22Rv1 (cell line): ENCODE results near the gene TMLHE.
"Not testable (repeated sequence)": the region's sequence is repeated elsewhere in the genome, so short reads cannot be mapped to it uniquely, and the experiment has no call there.

Experiments
- ZFX ChIP-seq: fragments of 450-650 bp; IDR thresholded peaks from 2 replicates; pipeline ENCODE4 v1.6.1; 2017; ENCODE audit warnings: antibody characterized with exemption, borderline replicate concordance
- TF ChIP-seq, protein P1 (sequence below): fragments of 450-650 bp; IDR thresholded peaks from 2 replicates; pipeline ENCODE4 v1.5.1; 2017; ENCODE audit warnings: mild to moderate bottlenecking

DNA sequence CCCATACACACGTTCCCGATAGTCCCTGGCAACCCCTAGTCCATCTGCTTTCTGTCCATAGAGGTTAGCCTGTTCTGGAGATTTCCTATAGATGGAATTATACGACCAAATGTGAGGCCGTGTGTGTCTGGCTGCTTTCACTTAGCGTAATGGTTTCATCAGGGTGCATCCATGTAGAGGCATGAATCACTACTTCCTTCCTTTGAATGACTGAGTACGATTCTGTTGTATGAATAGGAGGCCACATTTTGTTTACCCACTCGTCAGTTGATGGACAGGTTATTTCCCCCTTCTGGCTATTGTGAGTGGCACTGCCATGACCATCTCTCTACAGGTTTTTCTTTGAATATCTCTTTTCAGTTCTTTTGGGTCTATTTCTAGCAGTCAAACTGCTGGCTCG, 152.3 kb downstream of the TMLHE start:
- TF ChIP-seq, protein P1, sequence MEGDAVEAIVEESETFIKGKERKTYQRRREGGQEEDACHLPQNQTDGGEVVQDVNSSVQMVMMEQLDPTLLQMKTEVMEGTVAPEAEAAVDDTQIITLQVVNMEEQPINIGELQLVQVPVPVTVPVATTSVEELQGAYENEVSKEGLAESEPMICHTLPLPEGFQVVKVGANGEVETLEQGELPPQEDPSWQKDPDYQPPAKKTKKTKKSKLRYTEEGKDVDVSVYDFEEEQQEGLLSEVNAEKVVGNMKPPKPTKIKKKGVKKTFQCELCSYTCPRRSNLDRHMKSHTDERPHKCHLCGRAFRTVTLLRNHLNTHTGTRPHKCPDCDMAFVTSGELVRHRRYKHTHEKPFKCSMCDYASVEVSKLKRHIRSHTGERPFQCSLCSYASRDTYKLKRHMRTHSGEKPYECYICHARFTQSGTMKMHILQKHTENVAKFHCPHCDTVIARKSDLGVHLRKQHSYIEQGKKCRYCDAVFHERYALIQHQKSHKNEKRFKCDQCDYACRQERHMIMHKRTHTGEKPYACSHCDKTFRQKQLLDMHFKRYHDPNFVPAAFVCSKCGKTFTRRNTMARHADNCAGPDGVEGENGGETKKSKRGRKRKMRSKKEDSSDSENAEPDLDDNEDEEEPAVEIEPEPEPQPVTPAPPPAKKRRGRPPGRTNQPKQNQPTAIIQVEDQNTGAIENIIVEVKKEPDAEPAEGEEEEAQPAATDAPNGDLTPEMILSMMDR = not testable (repeated sequence)
- not testable (repeated sequence) for TF ChIP-seq ZFX
